ENCODE results near the gene MFAP3L.

The MFAP3L gene

GRCh38 chr4:170022211-170022610 lies 4.0 kb downstream of the MFAP3L start:
- no peak for DNase-seq (ENCODE audit: low read depth)

GRCh38 chr4:170017252-170017651 lies 8.9 kb downstream of the MFAP3L start:
- DNase-seq (ENCODE audit: low read depth) = no peak

GRCh38 chr4:170015285-170015684 lies 10.9 kb downstream of the MFAP3L start:
- DNase-seq (ENCODE audit: low read depth) = no peak

- DNase-seq (ENCODE audit: low read depth) = no peak
Observed at GRCh38 chr4:170014359-170015011, 11.7 kb downstream of the MFAP3L start.

- DNase-seq (ENCODE audit: low read depth) = no peak
Observed at GRCh38 chr4:170012629-170012958, 13.6 kb downstream of the MFAP3L start.

- no peak for DNase-seq (ENCODE audit: low read depth)
Observed at GRCh38 chr4:170011921-170012628, 14.1 kb downstream of the MFAP3L start.

- no peak for DNase-seq (ENCODE audit: low read depth)
Observed at GRCh38 chr4:170009291-170009690, 16.9 kb downstream of the MFAP3L start.

GRCh38 chr4:170008801-170009200 lies 17.4 kb downstream of the MFAP3L start:
- no peak for DNase-seq (ENCODE audit: low read depth)

GRCh38 chr4:170008371-170008770 lies 17.8 kb downstream of the MFAP3L start:
- no peak for DNase-seq (ENCODE audit: low read depth)

GRCh38 chr4:170007113-170007512 lies 19.1 kb downstream of the MFAP3L start:
- DNase-seq (ENCODE audit: low read depth) = no peak

GRCh38 chr4:170005472-170005871 lies 20.7 kb downstream of the MFAP3L start:
- DNase-seq (ENCODE audit: low read depth) = no peak

GRCh38 chr4:170004651-170005295 lies 21.4 kb downstream of the MFAP3L start:
- no peak for DNase-seq (ENCODE audit: low read depth)

GRCh38 chr4:170003071-170004070 lies 22.8 kb downstream of the MFAP3L start:
- no peak for DNase-seq (ENCODE audit: low read depth)

GRCh38 chr4:170001745-170002267 lies 24.4 kb downstream of the MFAP3L start:
- DNase-seq (ENCODE audit: low read depth) = no peak

- DNase-seq (ENCODE audit: low read depth) = no peak
Observed at GRCh38 chr4:170001011-170001744, 25.0 kb downstream of the MFAP3L start.

- DNase-seq (ENCODE audit: low read depth) = no peak
Observed at GRCh38 chr4:169999923-170000322, 26.3 kb downstream of the MFAP3L start.

GRCh38 chr4:169998981-169999380 lies 27.2 kb downstream of the MFAP3L start:
- no peak for DNase-seq (ENCODE audit: low read depth)

GRCh38 chr4:169996379-169997240 lies 29.6 kb downstream of the MFAP3L start:
- DNase-seq (ENCODE audit: low read depth) = no peak

- no peak for DNase-seq (ENCODE audit: low read depth)
Observed at GRCh38 chr4:169993531-169993930, 32.7 kb downstream of the MFAP3L start.

GRCh38 chr4:169988252-169988651 lies 37.9 kb downstream of the MFAP3L start:
- DNase-seq (ENCODE audit: low read depth) = no peak

Measured in activated gamma-delta T cell treated with anti-CD3 and anti-CD28 coated beads, Interleukin-2, amount 50 U/mL, for 16 hours (primary cell).